ENCODE measurements around the gene SLC6A4.

DNA sequence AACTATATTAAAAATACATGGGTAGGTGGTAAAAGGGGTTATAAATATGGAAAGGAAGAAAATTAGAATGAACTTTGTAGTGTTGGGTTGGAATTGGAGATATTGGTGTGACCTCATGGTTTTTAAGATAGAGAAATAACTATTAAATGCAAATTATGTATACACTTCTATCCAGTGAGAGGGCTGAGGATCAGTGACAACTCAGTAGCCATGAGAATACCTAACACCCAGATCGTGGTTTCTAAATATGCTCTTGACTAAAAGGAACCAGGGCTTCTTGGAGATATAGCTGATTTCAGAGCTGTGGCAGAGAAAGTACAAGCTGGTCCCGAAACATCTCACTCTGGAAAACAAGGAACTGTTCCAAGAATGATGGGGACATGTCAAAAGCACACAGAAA is 44.4 kb downstream of the SLC6A4 start:
- TF ChIP-seq, protein P1, sequence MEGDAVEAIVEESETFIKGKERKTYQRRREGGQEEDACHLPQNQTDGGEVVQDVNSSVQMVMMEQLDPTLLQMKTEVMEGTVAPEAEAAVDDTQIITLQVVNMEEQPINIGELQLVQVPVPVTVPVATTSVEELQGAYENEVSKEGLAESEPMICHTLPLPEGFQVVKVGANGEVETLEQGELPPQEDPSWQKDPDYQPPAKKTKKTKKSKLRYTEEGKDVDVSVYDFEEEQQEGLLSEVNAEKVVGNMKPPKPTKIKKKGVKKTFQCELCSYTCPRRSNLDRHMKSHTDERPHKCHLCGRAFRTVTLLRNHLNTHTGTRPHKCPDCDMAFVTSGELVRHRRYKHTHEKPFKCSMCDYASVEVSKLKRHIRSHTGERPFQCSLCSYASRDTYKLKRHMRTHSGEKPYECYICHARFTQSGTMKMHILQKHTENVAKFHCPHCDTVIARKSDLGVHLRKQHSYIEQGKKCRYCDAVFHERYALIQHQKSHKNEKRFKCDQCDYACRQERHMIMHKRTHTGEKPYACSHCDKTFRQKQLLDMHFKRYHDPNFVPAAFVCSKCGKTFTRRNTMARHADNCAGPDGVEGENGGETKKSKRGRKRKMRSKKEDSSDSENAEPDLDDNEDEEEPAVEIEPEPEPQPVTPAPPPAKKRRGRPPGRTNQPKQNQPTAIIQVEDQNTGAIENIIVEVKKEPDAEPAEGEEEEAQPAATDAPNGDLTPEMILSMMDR (IDR thresholded peaks at IDR 0.05; ENCODE audit: low read depth, low read length, poor library complexity, severe bottlenecking) = no peak
- no peak for TF ChIP-seq EZH2phosphoT487 (IDR thresholded peaks at IDR 0.05; ENCODE audit: borderline replicate concordance, low read length)
